K562 treated with DMSO at 1 percent for 4 hours (cell line): ENCODE results near the gene FGF22. TPM values are rescaled to one million over a fixed set of nuclear protein-coding genes. Genes with fewer than 3 reads are reported as not detected.

Experiments used
- total RNA-seq: library from RNA; unstranded; fragments of 300-600 nt; gene quantifications from 2 replicates; pipeline ENCODE4 v1.2.3, GENCODE V29; 2022; ENCODE audit not compliant: insufficient read depth

The FGF22 gene
- total RNA-seq, result 1.3 TPM in 1 of 2 replicates, not detected in the other

GRCh38 chr19:639253-640160, at the start of gene FGF22:
Gene FGF22 (plus strand): TSS chr19:639879. CDS start chr19:639926, 47 bp downstream.

GRCh38 chr19:633068-633785, 6.5 kb upstream of the FGF22 start, which contains the start of gene POLRMT:
Gene POLRMT (minus strand): TSS chr19:633537. CDS start chr19:633512, 25 bp downstream.

GRCh38 chr19:662962-663681, 23.4 kb downstream of the FGF22 start, which contains the start of gene RNF126:
Gene RNF126 (minus strand): TSS chr19:663214. CDS start chr19:663121, 93 bp downstream.

GRCh38 chr19:676339-677105, 36.8 kb downstream of the FGF22 start, which contains the start of gene FSTL3:
Gene FSTL3 (plus strand): TSS chr19:676392. CDS start chr19:676424, 32 bp downstream.

Other genes starting within 250 kb of the FGF22 start
- not detected in 2 replicates for gene C2CD4C, start 230.7 kb upstream of the FGF22 start, total RNA-seq
- 1.4 and 2.2 TPM in 2 replicates for gene SHC2, start 178.8 kb upstream of the FGF22 start, total RNA-seq
- gene MADCAM1, start 143.4 kb upstream of the FGF22 start, total RNA-seq, result 0.88 TPM in 1 of 2 replicates, not detected in the other
- gene TPGS1, start 132.4 kb upstream of the FGF22 start, total RNA-seq, result 47.3 and 59.6 TPM in 2 replicates
- gene CDC34, start 108.1 kb upstream of the FGF22 start, total RNA-seq, result 146 TPM in 2 replicates
- 1.5 and 1.9 TPM in 2 replicates for gene GZMM, start 95.8 kb upstream of the FGF22 start, total RNA-seq
- gene BSG, start 67.3 kb upstream of the FGF22 start, total RNA-seq, result 581 and 603 TPM in 2 replicates
- gene HCN2, start 50.0 kb upstream of the FGF22 start, total RNA-seq, result 3.0 and 3.1 TPM in 2 replicates
- 69.0 and 77.4 TPM in 2 replicates for gene POLRMT, start 6.3 kb upstream of the FGF22 start, total RNA-seq
- 72.9 and 88.4 TPM in 2 replicates for gene RNF126, start 23.3 kb downstream of the FGF22 start, total RNA-seq
- gene FSTL3, start 36.5 kb downstream of the FGF22 start, total RNA-seq, result 4.9 and 8.9 TPM in 2 replicates
- 55.9 and 66.7 TPM in 2 replicates for gene PRSS57, start 55.6 kb downstream of the FGF22 start, total RNA-seq
- gene PALM, start 69.1 kb downstream of the FGF22 start, total RNA-seq, result 12.2 and 17.7 TPM in 2 replicates
- gene MISP, start 111.2 kb downstream of the FGF22 start, total RNA-seq, result not detected in 2 replicates
- gene PTBP1, start 157.6 kb downstream of the FGF22 start, total RNA-seq, result 358 and 442 TPM in 2 replicates
- gene PLPPR3, start 182.1 kb downstream of the FGF22 start, total RNA-seq, result 86.2 and 97.2 TPM in 2 replicates
- gene AZU1, start 188.0 kb downstream of the FGF22 start, total RNA-seq, result 2.0 and 4.1 TPM in 2 replicates
- 4.7 and 5.0 TPM in 2 replicates for gene PRTN3, start 201.1 kb downstream of the FGF22 start, total RNA-seq
- gene ELANE, start 212.4 kb downstream of the FGF22 start, total RNA-seq, result not detected in 2 replicates
- gene CFD, start 219.8 kb downstream of the FGF22 start, total RNA-seq, result 44.6 and 62.6 TPM in 2 replicates